Activated T-cell treated with anti-CD3 and anti-CD28 coated beads, Interleukin-2, amount 50 U/mL, for 72 hours (primary cell): ENCODE measurements around the gene CDH5. TPM values are rescaled to one million over a fixed set of nuclear protein-coding genes. Genes with fewer than 3 reads are reported as not detected.
"Not testable (repeated sequence)": the region's sequence is repeated elsewhere in the genome, so short reads cannot be mapped to it uniquely, and the experiment has no call there.

Experiments used
- ATAC-seq, 2 donors: fragments of 150-1000 bp; cut with Tn5 transposase; replicated peaks in 1 of 2; 2 replicates each; pipeline ENCODE4 v1.10.0; 2021; ENCODE audit warnings: moderate library complexity in 2 of 2, mild to moderate bottlenecking in 1 of 2
- DNase-seq, 2 donors: peaks; one replicate each; pipeline ENCODE4 v3.0.0; 2021 to 2022; ENCODE audit warnings: mixed read lengths in 1 of 2
- H3K27ac Mint-ChIP-seq: one replicate; pipeline ENCODE4 v1.8.0; 2022; ENCODE audit warnings: mild to moderate bottlenecking, moderate library complexity, mixed read lengths
- H3K27me3 Mint-ChIP-seq: one replicate; pipeline ENCODE4 v1.8.0; 2022; ENCODE audit warnings: low read depth, mixed read lengths
- H3K36me3 Mint-ChIP-seq, 2 donors: one replicate each; pipeline ENCODE4 v1.8.0; 2022; ENCODE audit warnings: mixed read lengths in 2 of 2, mild to moderate bottlenecking in 1 of 2; ENCODE audit not compliant: insufficient read depth in 2 of 2
- H3K4me1 Mint-ChIP-seq: one replicate; pipeline ENCODE4 v1.8.0; 2022; ENCODE audit warnings: low read depth, mixed read lengths
- H3K4me3 Mint-ChIP-seq, 2 donors: one replicate each; pipeline ENCODE4 v1.8.0; 2022; ENCODE audit warnings: mild to moderate bottlenecking in 2 of 2, mixed read lengths in 2 of 2, moderate library complexity in 2 of 2
- H3K9me3 Mint-ChIP-seq, 2 donors: one replicate each; pipeline ENCODE4 v1.8.0; 2022; ENCODE audit warnings: mixed read lengths in 2 of 2
- total RNA-seq, 2 donors: library from RNA; stranded (reverse); gene quantifications; one replicate each; pipeline ENCODE4 v1.2.3, GENCODE V29; 2022

Gene CDH5
- total RNA-seq, 2 donors from 2014 or later, result not detected

GRCh38 chr16:66438536-66438935, 72.0 kb downstream of the CDH5 start:
- ATAC-seq (no peak), DNase-seq (no peak)
- no peaks in the 10 kb centered on the region for H3K4me1 Mint-ChIP-seq
- H3K27ac Mint-ChIP-seq, result no peak overlapping the region
- no peaks in the 10 kb centered on the region for H3K36me3 Mint-ChIP-seq
- H3K4me3 Mint-ChIP-seq, result no peak overlapping the region
- no peaks in the 10 kb centered on the region for H3K9me3 Mint-ChIP-seq
- peaks cover 9% of the 10 kb centered on the region for H3K27me3 Mint-ChIP-seq

DNA sequence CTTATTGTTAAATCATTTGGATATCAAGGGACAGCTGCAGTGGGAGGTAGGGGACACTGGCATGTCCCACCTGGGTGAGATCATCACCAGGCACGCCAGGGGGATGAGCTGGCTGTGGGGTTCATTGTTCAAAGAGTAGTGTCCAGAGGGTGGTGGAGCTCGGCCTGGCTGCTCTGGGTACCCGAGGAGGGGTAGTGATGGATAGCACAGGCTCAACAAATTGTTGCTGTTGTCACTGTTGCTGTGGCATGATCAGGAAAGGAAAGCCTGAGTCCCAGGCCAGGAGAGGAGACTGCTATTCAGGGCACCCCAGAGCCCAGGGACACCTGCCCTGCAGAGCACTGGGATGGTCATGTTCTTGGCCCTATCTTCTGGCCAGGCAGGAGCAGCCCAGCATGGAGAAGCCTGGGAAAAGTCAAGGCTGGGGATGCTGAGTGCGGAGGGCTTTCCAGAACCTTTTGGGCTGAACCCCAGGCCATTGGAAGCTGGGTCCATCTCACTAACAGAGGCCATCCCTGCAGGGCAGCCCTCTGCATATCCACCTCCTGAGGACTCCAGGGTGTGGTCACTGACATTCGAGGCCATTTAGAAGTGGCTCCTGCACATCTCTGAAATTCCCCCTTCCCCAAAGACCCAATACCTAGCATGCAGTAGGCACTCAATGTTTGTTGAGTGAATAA, 72.7 kb downstream of the CDH5 start:
- no peak for DNase-seq
- Mint-ChIP-seq H3K9me3 (no peaks in the 10 kb centered on the region), H3K36me3 (no peaks in the 10 kb centered on the region), H3K4me3 (no peak overlapping the region), H3K4me1 (no peaks in the 10 kb centered on the region), H3K27ac (no peak overlapping the region), H3K27me3 (peaks cover 9% of the 10 kb centered on the region)
- ATAC-seq, result no peak

- H3K4me3 Mint-ChIP-seq, result no peak overlapping the region
- DNase-seq (no peak), ATAC-seq (no peak)
- peaks cover 9% of the 10 kb centered on the region for H3K27me3 Mint-ChIP-seq
- H3K4me1 Mint-ChIP-seq, result no peaks in the 10 kb centered on the region
- no peak overlapping the region for H3K27ac Mint-ChIP-seq
- no peaks in the 10 kb centered on the region for H3K9me3 Mint-ChIP-seq
- H3K36me3 Mint-ChIP-seq, result no peaks in the 10 kb centered on the region
Observed at GRCh38 chr16:66440271-66440802, 73.8 kb downstream of the CDH5 start.

DNA sequence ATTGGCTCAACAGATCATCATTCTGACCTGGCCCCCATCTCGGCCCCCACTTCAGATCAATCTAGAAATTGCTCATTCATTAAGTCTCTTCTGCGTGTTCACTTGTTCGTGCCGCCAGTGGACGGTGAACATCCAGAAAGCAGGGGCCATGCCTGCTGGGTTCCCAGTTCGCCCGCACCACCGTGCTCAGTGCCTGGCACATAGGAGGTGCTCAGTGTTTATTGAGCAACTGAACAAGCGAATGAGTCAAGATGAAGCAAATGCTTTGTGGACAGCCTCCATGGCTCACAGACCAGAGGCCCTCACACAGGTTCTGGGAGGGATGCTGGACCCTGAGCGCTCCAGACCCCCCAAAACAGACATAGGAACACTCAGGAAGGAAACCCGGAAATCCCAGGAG, 74.5 kb downstream of the CDH5 start:
- Mint-ChIP-seq H3K36me3 (no peaks in the 10 kb centered on the region), H3K4me1 (no peaks in the 10 kb centered on the region), H3K4me3 (no peak overlapping the region), H3K27ac (no peak overlapping the region), H3K9me3 (no peaks in the 10 kb centered on the region), H3K27me3 (peaks cover 10% of the 10 kb centered on the region)
- no peak for DNase-seq
- no peak for ATAC-seq

DNA sequence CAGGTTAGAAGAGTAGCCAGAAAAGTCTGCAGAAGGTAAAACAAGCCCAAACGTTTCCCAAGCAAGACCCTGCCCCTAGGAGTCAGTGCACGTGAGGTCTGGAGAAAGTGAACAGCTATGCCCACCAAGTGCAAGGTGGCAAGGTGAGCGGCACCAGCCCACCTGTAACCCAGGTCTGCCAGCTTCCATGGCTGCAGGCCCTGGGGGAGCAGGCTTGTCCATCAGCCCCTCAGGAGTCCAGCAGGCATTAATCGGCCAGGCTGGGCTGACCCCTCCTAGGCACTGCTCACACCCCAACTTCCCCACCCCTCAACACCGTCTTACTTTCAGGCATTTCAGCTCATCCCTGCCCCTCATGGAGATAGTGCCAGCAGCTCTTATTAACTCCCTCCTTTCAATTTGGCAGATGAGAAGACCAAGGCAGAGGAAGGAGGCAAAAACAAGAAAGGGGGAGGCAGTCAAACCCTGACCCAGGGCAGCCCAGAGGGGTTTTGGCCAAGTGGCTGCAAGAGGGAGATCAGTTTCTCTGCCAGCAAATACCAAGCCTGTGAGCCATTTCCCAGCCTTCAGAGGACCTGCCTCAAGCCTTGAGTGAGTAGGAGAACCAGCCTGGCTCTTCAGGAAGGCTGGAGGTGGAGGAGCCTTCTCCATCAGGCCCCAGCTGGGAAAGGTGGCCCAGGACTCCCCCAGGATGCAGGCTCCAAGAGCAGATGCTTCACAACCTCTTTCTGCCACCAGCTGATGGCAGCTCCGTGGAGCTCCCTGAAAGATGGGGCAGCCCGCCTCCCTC, 75.3 kb downstream of the CDH5 start:
- H3K4me1 Mint-ChIP-seq, result no peaks in the 10 kb centered on the region

DNA sequence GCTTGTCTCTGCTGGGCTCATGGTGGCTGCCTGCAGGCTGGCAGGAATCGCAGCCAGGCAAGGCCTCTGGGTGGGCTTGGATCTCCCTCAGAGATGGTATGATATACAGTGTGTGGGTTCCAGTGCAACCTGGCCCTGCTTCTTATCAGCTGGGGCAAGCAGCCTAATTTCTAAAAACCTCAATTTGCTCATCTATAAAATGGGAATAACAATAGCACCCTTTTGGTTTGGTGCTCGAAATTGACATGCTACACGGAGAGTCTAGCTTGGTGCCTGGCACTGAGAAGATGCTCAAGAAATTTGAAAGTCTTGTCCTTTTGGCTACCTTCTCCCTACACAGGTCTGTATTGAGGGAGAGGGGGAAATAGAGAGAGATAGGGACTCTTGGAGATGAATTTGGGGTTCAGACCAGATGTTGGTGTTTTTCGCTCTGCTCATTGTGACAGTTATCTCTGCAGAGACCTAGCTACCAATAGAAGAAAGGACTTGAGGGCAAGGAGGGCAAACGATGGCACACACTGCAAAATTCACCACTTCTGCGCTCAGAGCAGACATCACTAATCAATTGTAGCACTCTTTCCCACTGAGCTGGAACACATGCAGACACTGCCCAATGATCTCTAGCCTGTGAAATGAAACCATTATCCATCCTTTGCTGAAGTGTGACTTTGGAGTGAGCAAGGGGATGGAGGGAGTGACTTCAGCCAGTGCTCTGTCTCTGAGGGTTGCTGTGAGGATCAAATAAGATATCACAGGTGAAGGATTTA, 76.2 kb downstream of the CDH5 start:
- no peak for ATAC-seq
- DNase-seq, result no peak
- Mint-ChIP-seq H3K4me3 (no peak overlapping the region), H3K4me1 (no peaks in the 10 kb centered on the region), H3K27me3 (peaks cover 16% of the 10 kb centered on the region), H3K36me3 (no peaks in the 10 kb centered on the region), H3K27ac (no peak overlapping the region), H3K9me3 (no peaks in the 10 kb centered on the region)

More for the DNA sequence above, 75.3 kb downstream of the CDH5 start:
- Mint-ChIP-seq H3K4me3 (no peak overlapping the region), H3K9me3 (no peaks in the 10 kb centered on the region), H3K27me3 (peaks cover 16% of the 10 kb centered on the region), H3K36me3 (no peaks in the 10 kb centered on the region), H3K27ac (no peak overlapping the region)
- DNase-seq, result no peak
- no peak for ATAC-seq

- Mint-ChIP-seq H3K27me3 (peaks cover 16% of the 10 kb centered on the region), H3K9me3 (no peaks in the 10 kb centered on the region), H3K4me3 (no peak overlapping the region), H3K27ac (no peak overlapping the region), H3K4me1 (no peaks in the 10 kb centered on the region), H3K36me3 (no peaks in the 10 kb centered on the region)
- DNase-seq, result no peak
- ATAC-seq, result no peak
Observed at GRCh38 chr16:66443269-66443652, 76.8 kb downstream of the CDH5 start.

- Mint-ChIP-seq H3K27ac (no peak overlapping the region), H3K4me3 (no peak overlapping the region), H3K4me1 (no peaks in the 10 kb centered on the region), H3K27me3 (peaks cover 16% of the 10 kb centered on the region), H3K9me3 (no peaks in the 10 kb centered on the region), H3K36me3 (no peaks in the 10 kb centered on the region)
- ATAC-seq (no peak), DNase-seq (no peak)
Observed at GRCh38 chr16:66444049-66444481, 77.6 kb downstream of the CDH5 start.

DNA sequence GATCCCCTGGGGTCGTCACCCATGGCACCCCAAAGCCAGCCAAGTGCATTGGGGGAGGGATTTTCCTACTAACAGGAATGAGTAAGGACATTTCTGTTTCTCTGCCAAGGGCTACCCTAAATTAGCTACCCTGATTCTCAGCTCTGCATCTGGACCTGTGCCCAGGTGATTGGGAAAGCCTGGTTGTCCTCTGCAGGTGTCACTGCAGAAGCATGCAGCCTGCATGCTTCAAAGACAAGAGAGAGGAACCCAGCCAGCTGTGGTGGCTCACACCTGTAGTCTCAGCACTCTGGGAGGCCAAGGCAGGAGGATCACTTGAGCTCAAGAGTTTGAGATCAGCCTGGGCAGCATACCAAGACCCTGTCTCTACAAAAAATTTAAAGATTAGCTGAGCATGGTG, 80.2 kb downstream of the CDH5 start:
- no peak for ATAC-seq
- DNase-seq, result no peak
- no peak overlapping the region for H3K27ac Mint-ChIP-seq
- H3K9me3 Mint-ChIP-seq, result no peaks in the 10 kb centered on the region
- no peak overlapping the region for H3K4me3 Mint-ChIP-seq
- no peaks in the 10 kb centered on the region for H3K4me1 Mint-ChIP-seq
- H3K27me3 Mint-ChIP-seq, result peaks cover 8% of the 10 kb centered on the region
- no peaks in the 10 kb centered on the region for H3K36me3 Mint-ChIP-seq

GRCh38 chr16:66447491-66447890, 81.0 kb downstream of the CDH5 start:
- H3K4me1 Mint-ChIP-seq, result no peaks in the 10 kb centered on the region
- no peak overlapping the region for H3K27ac Mint-ChIP-seq
- H3K4me3 Mint-ChIP-seq, result no peak overlapping the region
- ATAC-seq, result no peak
- H3K36me3 Mint-ChIP-seq, result no peaks in the 10 kb centered on the region
- H3K27me3 Mint-ChIP-seq, result peaks cover 8% of the 10 kb centered on the region
- no peaks in the 10 kb centered on the region for H3K9me3 Mint-ChIP-seq
- DNase-seq, result no peak

- H3K36me3 Mint-ChIP-seq, result no peaks in the 10 kb centered on the region
- ATAC-seq, result no peak
- H3K4me3 Mint-ChIP-seq, result no peak overlapping the region
- no peak overlapping the region for H3K27ac Mint-ChIP-seq
- DNase-seq, result no peak
- no peaks in the 10 kb centered on the region for H3K4me1 Mint-ChIP-seq
- peaks cover under 1% of the 10 kb centered on the region for H3K27me3 Mint-ChIP-seq
- no peaks in the 10 kb centered on the region for H3K9me3 Mint-ChIP-seq
Observed at GRCh38 chr16:66451548-66451947, 85.1 kb downstream of the CDH5 start.

DNA sequence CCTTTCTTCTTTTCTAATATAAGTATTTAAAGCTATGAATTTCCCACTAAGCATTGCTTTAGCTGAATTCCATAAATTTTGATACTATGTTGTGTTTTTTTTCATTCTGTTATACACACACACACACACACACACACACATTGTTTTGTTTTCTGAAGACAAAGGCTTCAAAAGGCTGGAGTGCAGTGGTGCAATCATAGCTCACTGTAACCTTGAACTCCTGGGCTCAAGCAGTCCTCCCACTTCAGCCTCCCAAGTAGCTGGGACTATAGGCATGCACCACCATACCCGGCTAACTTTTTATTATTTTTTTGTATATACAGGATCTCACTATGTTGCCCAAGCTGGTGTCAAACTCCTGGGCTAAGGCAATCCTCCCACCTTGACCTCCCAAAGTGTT, 86.7 kb downstream of the CDH5 start:
- DNase-seq, H3K27ac Mint-ChIP-seq, H3K4me1 Mint-ChIP-seq, H3K27me3 Mint-ChIP-seq, ATAC-seq, H3K4me3 Mint-ChIP-seq, H3K36me3 Mint-ChIP-seq, H3K9me3 Mint-ChIP-seq: not testable (repeated sequence)
